A172 (cell line): ENCODE measurements around the gene PIP4K2A. TPM values are rescaled to one million over a fixed set of nuclear protein-coding genes. Genes with fewer than 3 reads are reported as not detected.
"Not testable (repeated sequence)": the region's sequence is repeated elsewhere in the genome, so short reads cannot be mapped to it uniquely, and the experiment has no call there.

ENCODE experiments used
- DNase-seq: peaks from one replicate; pipeline ENCODE4 v3.0.0-alpha.2; 2015; ENCODE audit warnings: low spot score
- total RNA-seq: library from RNA; depleted of rRNA; stranded (reverse); fragments of >200 nt; shearing (Covaris generic); gene quantifications from 2 replicates; pipeline ENCODE4 v1.2.3, GENCODE V29; 2014; rRNA removed

The PIP4K2A gene
- 74.9 and 92.5 TPM in 2 replicates for total RNA-seq

GRCh38 chr10:22714479-22715289, at the start of gene PIP4K2A:
Gene PIP4K2A (minus strand): TSS chr10:22714578. CDS start chr10:22714326, 252 bp downstream.
- peak; percentile 42 for DNase-seq

GRCh38 chr10:22761569-22762220, 47.3 kb upstream of the PIP4K2A start:
- no peak for DNase-seq

GRCh38 chr10:22760025-22760424, 45.6 kb upstream of the PIP4K2A start:
- no peak for DNase-seq

- no peak for DNase-seq
These were observed 44.5 kb upstream of the PIP4K2A start for GRCh38 chr10:22758867-22759266.

GRCh38 chr10:22754296-22754695, 39.9 kb upstream of the PIP4K2A start:
- no peak for DNase-seq

GRCh38 chr10:22753786-22754185, 39.4 kb upstream of the PIP4K2A start:
- DNase-seq: no peak

- no peak for DNase-seq
These were observed 38.0 kb upstream of the PIP4K2A start for GRCh38 chr10:22752272-22752889.

GRCh38 chr10:22750131-22750530, 35.8 kb upstream of the PIP4K2A start:
- DNase-seq: no peak

GRCh38 chr10:22744858-22745257, 30.5 kb upstream of the PIP4K2A start:
- not testable (repeated sequence) for DNase-seq

GRCh38 chr10:22742678-22743077, 28.3 kb upstream of the PIP4K2A start:
- no peak for DNase-seq

GRCh38 chr10:22741631-22742030, 27.3 kb upstream of the PIP4K2A start:
- peak; percentile 56 for DNase-seq

GRCh38 chr10:22740180-22740579, 25.8 kb upstream of the PIP4K2A start:
- DNase-seq: peak; percentile 11

- peak; percentile 80 for DNase-seq
These were observed 23.2 kb upstream of the PIP4K2A start for GRCh38 chr10:22737587-22737986.

- peak; percentile 84 for DNase-seq
These were observed 21.8 kb upstream of the PIP4K2A start for GRCh38 chr10:22736134-22736533.

- DNase-seq: no peak
These were observed 19.6 kb upstream of the PIP4K2A start for GRCh38 chr10:22733992-22734391.

- no peak for DNase-seq
These were observed 13.3 kb upstream of the PIP4K2A start for GRCh38 chr10:22727663-22728062.

- no peak for DNase-seq
These were observed 12.7 kb upstream of the PIP4K2A start for GRCh38 chr10:22727112-22727511.

- no peak for DNase-seq
These were observed 10.4 kb upstream of the PIP4K2A start for GRCh38 chr10:22724773-22725172.

- no peak for DNase-seq
These were observed 9.4 kb upstream of the PIP4K2A start for GRCh38 chr10:22723783-22724182.

GRCh38 chr10:22723343-22723779, 9.0 kb upstream of the PIP4K2A start:
- DNase-seq: no peak

GRCh38 chr10:22722626-22723169, 8.3 kb upstream of the PIP4K2A start:
- no peak for DNase-seq

GRCh38 chr10:22720667-22721066, 6.3 kb upstream of the PIP4K2A start:
- DNase-seq: no peak
